Body of pancreas (tissue), 4 donors: Measurements from ENCODE around the gene CDX1.

ENCODE experiments used
- CTCF ChIP-seq, 7 experiments: fragments of 450-650 bp in 4 of 7; fragments of 200-600 bp in 3 of 7; sonication (generic) in 3 of 7; IDR thresholded peaks; one replicate each; pipeline ENCODE4 v1.5.1; 2016 to 2019; ENCODE audit warnings: antibody characterized with exemption in 7 of 7
- POLR2A ChIP-seq, 3 donors: fragments of 450-650 bp; IDR thresholded peaks; one replicate each; pipeline ENCODE4 v1.6.1; 2016; ENCODE audit warnings: antibody characterized with exemption in 3 of 3, mild to moderate bottlenecking in 2 of 3

- TF ChIP-seq CTCF (IDR thresholded peaks at IDR 0.05) (no peak), POLR2A (IDR thresholded peaks at IDR 0.05) (no peak)
Observed at GRCh38 chr5:150122536-150123481, 43.8 kb upstream of the CDX1 start.
